GM12873 (cell line): Measurements from ENCODE around the gene PADI1.

Source experiments
- CTCF ChIP-seq: IDR thresholded peaks from 2 replicates; pipeline ENCODE4 v1.5.1; 2012; ENCODE audit warnings: low read depth, mild to moderate bottlenecking, moderate library complexity, low read length, control low read depth; ENCODE audit not compliant: insufficient read depth; ENCODE audit errors: missing control alignments

The PADI1 gene

GRCh38 chr1:17264470-17264869 is 59.5 kb downstream of the PADI1 start:
- TF ChIP-seq CTCF: no peak

DNA sequence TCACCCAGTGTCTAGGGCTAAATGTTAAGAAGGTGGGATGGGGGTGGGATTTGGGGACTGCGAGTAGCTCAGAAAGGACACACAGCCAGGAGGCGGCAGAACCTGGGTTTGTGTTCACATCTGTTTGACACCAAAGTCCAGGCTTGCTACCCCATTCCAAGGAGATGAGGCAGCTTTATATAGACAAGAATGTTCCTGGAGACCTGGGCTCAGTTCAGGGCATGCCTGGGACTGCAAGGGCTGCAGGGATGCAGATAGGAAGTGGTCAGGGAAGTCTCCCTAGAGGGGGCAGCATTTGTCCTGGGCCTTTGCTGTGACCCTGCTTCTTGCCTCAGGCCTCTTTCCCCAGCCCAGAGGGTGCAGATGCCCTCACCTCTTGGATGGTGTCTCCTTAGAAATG is 60.2 kb downstream of the PADI1 start:
- no peak for TF ChIP-seq CTCF

DNA sequence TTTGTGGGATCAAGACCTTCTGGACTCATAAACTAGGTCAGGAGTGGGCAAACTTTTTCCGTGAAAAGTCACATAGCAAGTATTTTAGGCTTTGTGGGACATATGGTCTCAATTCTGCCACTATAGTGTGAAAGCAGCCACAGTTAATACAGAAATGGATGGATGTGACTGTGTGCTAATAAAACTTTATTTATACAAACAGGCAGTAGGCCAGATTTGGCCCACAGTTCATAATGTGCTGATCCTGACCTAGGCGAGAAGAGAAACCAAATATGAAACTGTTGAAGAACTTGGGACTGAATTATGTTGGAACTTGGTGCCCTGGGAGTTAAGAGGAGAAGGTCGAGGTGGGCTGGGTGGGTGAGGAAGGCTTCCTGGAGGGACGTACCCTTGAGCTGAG is 61.0 kb downstream of the PADI1 start:
- TF ChIP-seq CTCF: no peak

DNA sequence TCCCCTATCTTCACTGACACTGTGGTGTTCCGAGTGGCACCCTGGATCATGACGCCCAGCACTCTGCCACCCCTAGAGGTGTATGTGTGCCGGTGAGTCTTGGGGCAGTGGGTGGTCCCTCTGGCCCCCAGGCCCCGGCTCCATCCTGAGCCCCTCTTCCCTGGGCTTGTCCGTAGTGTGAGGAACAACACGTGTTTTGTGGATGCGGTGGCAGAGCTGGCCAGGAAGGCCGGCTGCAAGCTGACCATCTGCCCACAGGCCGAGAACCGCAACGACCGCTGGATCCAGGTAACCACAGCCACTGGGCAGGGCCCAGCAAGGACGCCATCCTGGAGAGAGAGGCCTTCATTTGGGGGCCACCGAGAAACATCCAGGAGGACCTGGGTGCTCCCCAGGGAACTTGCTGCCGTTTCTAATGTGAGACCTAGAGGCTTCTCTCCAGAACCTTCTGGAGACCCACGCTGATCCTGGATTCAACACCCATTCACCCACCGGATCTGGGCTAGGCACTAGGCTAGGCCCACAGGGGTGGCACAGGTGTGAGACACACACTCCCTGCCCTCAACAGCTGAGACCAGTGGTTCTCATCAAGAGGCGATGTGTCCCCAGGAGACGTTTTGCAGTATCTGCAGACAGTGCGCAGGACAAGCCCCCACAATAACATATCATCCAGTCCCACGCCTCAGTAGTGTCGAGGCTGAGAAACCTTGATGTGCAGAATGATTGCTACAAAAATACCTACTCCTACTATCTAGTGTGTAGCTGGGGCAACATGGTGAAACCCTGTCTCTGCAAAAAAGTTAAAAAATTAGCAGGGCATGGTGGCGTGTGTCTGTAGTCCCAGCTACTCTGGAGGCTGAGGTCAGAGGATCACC is 66.2 kb downstream of the PADI1 start:
- TF ChIP-seq CTCF: no peak

DNA sequence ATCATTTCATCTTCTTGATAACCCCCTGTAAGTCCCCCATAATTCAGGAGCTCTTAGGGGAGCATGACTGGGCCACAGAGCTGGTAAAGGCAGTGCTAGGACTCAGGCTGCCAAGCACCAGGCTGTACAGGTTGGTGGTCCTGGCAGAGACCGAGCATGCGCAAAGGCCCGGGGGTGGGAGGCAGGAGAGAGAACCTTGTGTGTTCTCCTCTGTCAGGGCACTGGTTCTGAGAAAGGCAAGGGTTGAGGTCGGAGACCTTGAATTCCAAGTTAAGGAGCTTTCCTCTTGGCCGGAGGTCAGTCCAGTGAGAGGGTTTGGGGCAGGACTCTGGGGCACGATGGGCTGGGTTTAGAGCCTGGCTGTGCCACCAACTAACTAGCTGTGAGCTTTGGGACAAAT is 67.1 kb downstream of the PADI1 start:
- no peak for TF ChIP-seq CTCF

DNA sequence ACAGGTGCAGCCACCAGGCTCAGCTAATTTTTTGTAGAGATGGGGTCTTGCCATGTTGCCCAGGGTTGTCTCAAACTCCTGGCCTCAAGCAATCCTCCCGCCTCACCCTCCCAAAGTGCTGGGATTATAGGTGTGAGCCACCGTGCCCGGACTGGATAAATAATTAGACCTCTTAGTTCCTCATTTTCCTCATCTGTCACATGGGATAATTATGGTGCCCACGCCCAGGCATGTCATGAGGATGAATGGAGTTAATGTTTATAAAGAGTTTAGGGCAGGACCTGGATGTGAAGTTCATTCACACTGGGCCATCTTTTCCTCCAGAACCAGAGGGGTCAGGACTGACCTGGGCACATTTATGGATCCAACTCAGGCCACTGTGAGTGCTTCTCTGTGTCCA is 67.7 kb downstream of the PADI1 start:
- no peak for TF ChIP-seq CTCF

- no peak for TF ChIP-seq CTCF
Observed at GRCh38 chr1:17273096-17273495, 68.2 kb downstream of the PADI1 start.
